ENCODE results near the gene UFD1. TPM values are rescaled to one million over a fixed set of nuclear protein-coding genes. Genes with fewer than 3 reads are reported as not detected.
A peak's percentile ranks its signal among the peaks of the same experiment; 100 is the strongest.

Gene UFD1
- total RNA-seq, 1 experiment from 2014 or later, result 74.4 TPM

DNA sequence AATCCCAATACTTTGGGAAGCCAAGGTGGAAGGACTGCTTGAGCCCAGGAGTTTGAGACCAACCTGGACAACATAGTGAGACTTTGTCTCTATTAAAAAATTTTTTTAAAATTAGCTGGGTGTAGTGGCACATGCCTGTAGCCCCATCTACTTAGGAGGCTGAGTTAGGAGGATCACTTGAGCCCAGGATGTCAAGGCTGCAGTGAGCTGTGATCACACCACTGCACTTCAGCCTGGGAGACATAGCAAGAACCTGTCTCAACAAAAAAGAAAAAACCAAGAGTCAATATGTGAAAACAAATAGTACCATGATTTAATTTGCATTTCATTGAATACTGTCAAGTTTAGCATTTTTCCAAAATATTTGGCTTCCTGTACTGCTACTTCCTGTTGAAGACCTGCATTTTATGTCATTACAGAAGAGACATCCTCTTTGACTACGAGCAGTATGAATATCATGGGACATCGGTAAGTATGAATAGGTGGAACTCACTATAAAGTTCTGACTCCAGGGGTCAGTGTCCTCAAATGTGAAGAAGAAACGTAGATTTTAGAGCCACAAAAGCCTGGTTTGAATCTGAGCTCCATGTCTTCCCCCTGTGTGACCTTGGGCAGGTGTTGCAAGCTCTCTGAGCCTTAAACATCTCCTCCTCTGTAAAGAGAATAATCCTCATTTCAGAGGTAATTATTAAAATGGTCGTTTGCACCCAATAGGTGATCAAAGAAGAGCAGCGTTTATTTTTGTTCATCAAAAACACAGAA, 16.8 kb upstream of the UFD1 start:
- Histone ChIP-seq H2AK5ac (ENCODE audit: insufficient read length, low read length) (no peak overlapping the region), H4K20me1 (ENCODE audit: control insufficient read depth, insufficient read depth, insufficient read length) (no peaks in the 10 kb centered on the region), H4K5ac (ENCODE audit: insufficient read length, low read depth, low read length) (no peak overlapping the region), H3K4ac (ENCODE audit: low read depth, low read length) (no peak overlapping the region), H3K79me1 (ENCODE audit: insufficient read depth, low read depth, low read length, poor library complexity, severe bottlenecking) (no peaks in the 10 kb centered on the region), H3K79me2 (ENCODE audit: insufficient read depth, low read length) (no peaks in the 10 kb centered on the region), H2AFZ (ENCODE audit: low read length) (no peak overlapping the region), H3K23ac (ENCODE audit: insufficient read length, low read depth, low read length) (no peak overlapping the region), H2BK20ac (ENCODE audit: low read depth, low read length, poor library complexity, severe bottlenecking) (no peak overlapping the region), H4K8ac (replicated peaks; ENCODE audit: insufficient read length, low read depth, low read length) (no peak overlapping the region), H3K23me2 (ENCODE audit: insufficient read length, low read depth, low read length, poor library complexity, severe bottlenecking) (no peaks in the 10 kb centered on the region), H2BK120ac (ENCODE audit: low read depth, low read length, poor library complexity, severe bottlenecking) (no peak overlapping the region), H3K56ac (ENCODE audit: insufficient read length, low read depth, low read length) (no peak overlapping the region), H3K18ac (ENCODE audit: insufficient read length, low read depth, low read length) (no peak overlapping the region), H3K9ac (ENCODE audit: extremely low read depth, insufficient read length, low read length) (no peak overlapping the region), H3K4me2 (ENCODE audit: insufficient read depth, insufficient read length, low read length) (no peak overlapping the region), H2BK12ac (ENCODE audit: insufficient read length, low read depth, low read length) (no peak overlapping the region), H3K27me3 (ENCODE audit: insufficient read depth, low read length) (no peaks in the 10 kb centered on the region), H3K9me3 (ENCODE audit: control insufficient read depth, low read depth, low read length) (no peaks in the 10 kb centered on the region), H2BK5ac (ENCODE audit: insufficient read length, low read length) (no peak overlapping the region), H2BK15ac (ENCODE audit: low read depth, low read length) (no peak overlapping the region), H3K4me1 (ENCODE audit: insufficient read depth, low read length) (no peaks in the 10 kb centered on the region), H4K91ac (ENCODE audit: insufficient read length, low read depth, low read length) (no peak overlapping the region), H3K27ac (ENCODE audit: insufficient read length, low read depth, low read length) (no peak overlapping the region), H3T11ph (ENCODE audit: low read length) (no peak overlapping the region), H3K14ac (ENCODE audit: insufficient read depth, low read length) (no peak overlapping the region)
- Mint-ChIP-seq H3K36me3 (ENCODE audit: insufficient read depth in 1 of 3, low read depth in 3 of 3) (peaks cover 5 to 80% (median 54%) of the 10 kb centered on the region in 3 experiments), H3K27me3 (ENCODE audit: low read depth) (no peaks in the 10 kb centered on the region), H3K4me3 (no peak overlapping the region), H3K27ac (no peak overlapping the region), H3K9me3 (no peaks in the 10 kb centered on the region), H3K4me1 (no peaks in the 10 kb centered on the region)
- no peak for DNase-seq
- TF ChIP-seq, protein P1, sequence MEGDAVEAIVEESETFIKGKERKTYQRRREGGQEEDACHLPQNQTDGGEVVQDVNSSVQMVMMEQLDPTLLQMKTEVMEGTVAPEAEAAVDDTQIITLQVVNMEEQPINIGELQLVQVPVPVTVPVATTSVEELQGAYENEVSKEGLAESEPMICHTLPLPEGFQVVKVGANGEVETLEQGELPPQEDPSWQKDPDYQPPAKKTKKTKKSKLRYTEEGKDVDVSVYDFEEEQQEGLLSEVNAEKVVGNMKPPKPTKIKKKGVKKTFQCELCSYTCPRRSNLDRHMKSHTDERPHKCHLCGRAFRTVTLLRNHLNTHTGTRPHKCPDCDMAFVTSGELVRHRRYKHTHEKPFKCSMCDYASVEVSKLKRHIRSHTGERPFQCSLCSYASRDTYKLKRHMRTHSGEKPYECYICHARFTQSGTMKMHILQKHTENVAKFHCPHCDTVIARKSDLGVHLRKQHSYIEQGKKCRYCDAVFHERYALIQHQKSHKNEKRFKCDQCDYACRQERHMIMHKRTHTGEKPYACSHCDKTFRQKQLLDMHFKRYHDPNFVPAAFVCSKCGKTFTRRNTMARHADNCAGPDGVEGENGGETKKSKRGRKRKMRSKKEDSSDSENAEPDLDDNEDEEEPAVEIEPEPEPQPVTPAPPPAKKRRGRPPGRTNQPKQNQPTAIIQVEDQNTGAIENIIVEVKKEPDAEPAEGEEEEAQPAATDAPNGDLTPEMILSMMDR (conservative IDR thresholded peaks at IDR 0.05), result peak; percentile 40; the same call in 2 of the 3 replicates
- WGBS (ENCODE audit: extremely low coverage, insufficient read length, low lambda C conversion rate), result no CpG with 5 or more reads among the region's 5 CpGs

Data from H9 (cell line).